WI38 (cell line): ENCODE data around the gene CXCL8.

Experiments
- H3K4me3 ChIP-seq: 2 replicates; pipeline ENCODE4 v1.5.1; 2011; ENCODE audit warnings: low read depth, mild to moderate bottlenecking, control low read depth, low read length
- CTCF ChIP-seq: IDR thresholded peaks from 2 replicates; pipeline ENCODE4 v1.5.1; 2012; ENCODE audit warnings: low read depth, mild to moderate bottlenecking, control low read depth, low read length

CXCL8 gene

DNA sequence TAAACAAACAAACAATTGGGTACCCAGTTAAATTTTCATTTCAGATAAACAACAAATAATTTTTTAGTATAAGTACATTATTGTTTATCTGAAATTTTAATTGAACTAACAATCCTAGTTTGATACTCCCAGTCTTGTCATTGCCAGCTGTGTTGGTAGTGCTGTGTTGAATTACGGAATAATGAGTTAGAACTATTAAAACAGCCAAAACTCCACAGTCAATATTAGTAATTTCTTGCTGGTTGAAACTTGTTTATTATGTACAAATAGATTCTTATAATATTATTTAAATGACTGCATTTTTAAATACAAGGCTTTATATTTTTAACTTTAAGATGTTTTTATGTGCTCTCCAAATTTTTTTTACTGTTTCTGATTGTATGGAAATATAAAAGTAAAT lies 2.9 kb downstream of the CXCL8 start:
- no peak for TF ChIP-seq CTCF
- no peak overlapping the region for H3K4me3 ChIP-seq

- H3K4me3 ChIP-seq: no peak overlapping the region
- TF ChIP-seq CTCF: no peak
These were observed 3.4 kb downstream of the CXCL8 start for GRCh38 chr4:73743795-73744194.

GRCh38 chr4:73744203-73744602 lies 3.8 kb downstream of the CXCL8 start:
- H3K4me3 ChIP-seq: no peak overlapping the region

DNA sequence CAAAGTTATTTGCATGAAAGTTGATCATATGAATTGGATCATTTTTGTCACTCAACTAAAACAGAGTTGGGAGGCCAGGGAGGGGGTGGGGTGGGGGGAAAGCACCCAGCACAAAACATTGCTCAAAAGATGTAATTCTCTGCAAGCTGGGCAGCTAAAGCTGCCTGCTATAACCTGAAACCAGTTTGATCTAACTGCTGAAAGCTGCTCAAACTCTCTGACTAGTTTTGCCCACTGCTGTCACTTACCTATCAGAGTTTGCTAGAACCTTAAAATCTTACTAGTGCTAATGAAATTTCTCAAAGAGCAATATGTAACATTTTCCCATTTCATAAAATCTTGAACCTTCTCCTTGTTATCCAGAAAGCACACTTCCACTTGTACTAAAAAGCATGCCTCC lies 10.4 kb downstream of the CXCL8 start:
- TF ChIP-seq CTCF: no peak

More at GRCh38 chr4:73744203-73744602, 3.8 kb downstream of the CXCL8 start:
- no peak for TF ChIP-seq CTCF

DNA sequence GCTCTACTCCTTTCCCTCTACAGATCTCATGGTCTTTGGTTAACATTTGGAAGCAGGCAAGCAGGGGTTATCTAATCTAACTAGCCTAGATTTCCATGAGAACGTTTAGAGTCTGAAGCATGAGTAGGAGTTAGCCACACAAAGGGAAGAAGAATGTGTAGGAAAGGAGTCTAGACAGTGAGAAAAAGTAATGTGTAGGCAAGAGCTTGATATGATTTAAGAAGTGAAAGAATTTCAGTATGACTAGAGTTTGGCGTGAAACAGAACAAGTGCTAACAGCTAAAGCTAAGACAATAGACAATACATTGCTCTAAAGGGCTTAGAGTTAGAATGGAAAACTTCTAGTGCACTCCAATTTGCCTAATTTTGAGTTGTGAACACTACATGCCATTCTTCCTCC lies 10.8 kb downstream of the CXCL8 start:
- TF ChIP-seq CTCF: no peak
- H3K4me3 ChIP-seq: no peak overlapping the region

More for the DNA sequence above, 10.4 kb downstream of the CXCL8 start:
- H3K4me3 ChIP-seq: no peak overlapping the region

- no peak for TF ChIP-seq CTCF
- no peak overlapping the region for H3K4me3 ChIP-seq
These were observed 11.5 kb downstream of the CXCL8 start for GRCh38 chr4:73751830-73752229.

DNA sequence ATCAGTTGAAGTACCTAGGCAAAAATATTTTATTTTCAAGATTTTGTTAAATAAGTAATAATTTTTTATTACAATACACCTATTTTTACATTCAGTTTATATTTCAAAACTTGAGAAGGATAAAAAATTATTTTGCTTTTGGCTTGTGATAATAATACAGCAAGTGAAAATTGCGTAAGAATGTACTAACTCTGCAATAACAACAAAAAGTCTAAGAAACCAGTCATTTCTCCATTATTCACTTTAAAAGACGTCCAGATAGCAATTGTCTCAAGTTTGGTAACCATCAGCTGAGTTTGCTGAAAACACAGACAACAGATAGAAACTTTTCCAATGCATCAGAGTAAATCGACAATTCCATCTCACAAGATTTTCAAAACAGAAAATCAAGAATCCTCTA lies 12.1 kb downstream of the CXCL8 start:
- TF ChIP-seq CTCF: no peak
- no peak overlapping the region for H3K4me3 ChIP-seq
